Esophagus (tissue), 2 donors: ENCODE measurements around the gene EZH1. TPM values are rescaled to one million over a fixed set of nuclear protein-coding genes. Genes with fewer than 3 reads are reported as not detected.
"Not testable (repeated sequence)": the region's sequence is repeated elsewhere in the genome, so short reads cannot be mapped to it uniquely, and the experiment has no call there.

Source experiments
- H3K27ac ChIP-seq, 2 donors: one replicate each; pipeline ENCODE4 v1.5.1; 2013; ENCODE audit warnings: low read depth in 2 of 2, mild to moderate bottlenecking in 2 of 2, inconsistent platforms in 1 of 2, low read length in 1 of 2, moderate library complexity in 1 of 2
- H3K27me3 ChIP-seq, 2 donors: one replicate each; pipeline ENCODE4 v1.6.1; 2013; ENCODE audit warnings: low read length in 2 of 2, control low read depth in 1 of 2, mild to moderate bottlenecking in 1 of 2; ENCODE audit not compliant: insufficient read depth in 2 of 2, control insufficient read depth in 1 of 2
- H3K36me3 ChIP-seq, 2 donors: one replicate each; pipeline ENCODE4 v1.6.1; 2013; ENCODE audit warnings: low read length in 1 of 2; ENCODE audit not compliant: control insufficient read depth in 2 of 2, insufficient read depth in 2 of 2
- H3K4me1 ChIP-seq, 2 donors: one replicate each; pipeline ENCODE4 v1.6.1; 2013; ENCODE audit warnings: low read length in 1 of 2; ENCODE audit not compliant: control insufficient read depth in 2 of 2, insufficient read depth in 2 of 2
- H3K4me3 ChIP-seq, 2 donors: one replicate each; pipeline ENCODE4 v1.5.1; 2013; ENCODE audit warnings: low read length in 2 of 2, mild to moderate bottlenecking in 2 of 2, low read depth in 1 of 2, moderate library complexity in 1 of 2
- H3K9me3 ChIP-seq, 2 donors: one replicate each; pipeline ENCODE4 v1.6.1; 2013; ENCODE audit warnings: mild to moderate bottlenecking in 2 of 2, low read depth in 1 of 2, low read length in 1 of 2, moderate library complexity in 1 of 2; ENCODE audit not compliant: control insufficient read depth in 2 of 2, insufficient read depth in 1 of 2
- WGBS, 2 donors: extraction: QIAGEN DNeasy Blood & Tissue Kit; methylation state at CpG; one replicate each; pipeline ENCODE4 v1.1.7; 2013; 5-methylcytosine and 5-hydroxymethylcytosine counted together
- polyA plus RNA-seq, 2 donors: library from polyadenylated mRNA; stranded (reverse); fragments of 200-250 nt; gene quantifications; one replicate each; pipeline ENCODE4 v1.2.3, GENCODE V29; 2013
- donor health status: healthy with polysubstance abuse.
- donor health status: Bipolar disorder and iron deficiency.

Gene EZH1
- polyA plus RNA-seq, 2 donors = 15.6 to 19.8 TPM

GRCh38 chr17:42754782-42755181 lies 9.9 kb upstream of the EZH1 start:
- H3K27me3 ChIP-seq = no peaks in the 10 kb centered on the region
- H3K27ac ChIP-seq = no peak overlapping the region
- no peaks in the 10 kb centered on the region for H3K36me3 ChIP-seq
- no peaks in the 10 kb centered on the region for H3K9me3 ChIP-seq
- WGBS, 2 donors = 60 to 69% methylated on average over 3 of the region's 3 CpGs
- H3K4me1 ChIP-seq = no peaks in the 10 kb centered on the region
- H3K4me3 ChIP-seq = no peak overlapping the region

- Histone ChIP-seq H3K27ac (no peak overlapping the region), H3K4me3 (no peak overlapping the region), H3K4me1 (no peaks in the 10 kb centered on the region), H3K36me3 (no peaks in the 10 kb centered on the region), H3K27me3 (no peaks in the 10 kb centered on the region), H3K9me3 (no peaks in the 10 kb centered on the region)
- WGBS, 2 donors = 68 to 83% methylated on average over 7 of the region's 7 CpGs
Measured at GRCh38 chr17:42751628-42752027, 6.8 kb upstream of the EZH1 start.

GRCh38 chr17:42750739-42751344 lies 6.0 kb upstream of the EZH1 start:
- Histone ChIP-seq H3K27me3 (no peaks in the 10 kb centered on the region), H3K4me3 (no peak overlapping the region), H3K4me1 (no peaks in the 10 kb centered on the region), H3K27ac (no peak overlapping the region), H3K36me3 (no peaks in the 10 kb centered on the region), H3K9me3 (no peaks in the 10 kb centered on the region)
- WGBS, 2 donors = 35 to 36% methylated on average over 3 of the region's 3 CpGs

GRCh38 chr17:42748908-42749798 lies 4.3 kb upstream of the EZH1 start:
- 66 to 72% methylated on average over 11 of the region's 11 CpGs for WGBS, 2 donors

GRCh38 chr17:42748202-42748907 lies 3.5 kb upstream of the EZH1 start:
- no peak overlapping the region for H3K4me3 ChIP-seq
- H3K27ac ChIP-seq = peak overlapping the region in 1 of 2 donors; percentile 5
- no peaks in the 10 kb centered on the region for H3K4me1 ChIP-seq
- 67 to 69% methylated on average over 7 of the region's 7 CpGs for WGBS, 2 donors
- H3K27me3 ChIP-seq = no peaks in the 10 kb centered on the region
- H3K36me3 ChIP-seq = no peaks in the 10 kb centered on the region
- H3K9me3 ChIP-seq = no peaks in the 10 kb centered on the region

More at GRCh38 chr17:42748908-42749798, 4.3 kb upstream of the EZH1 start:
- peak overlapping the region in 1 of 2 donors; percentile 23 for H3K27ac ChIP-seq
- no peaks in the 10 kb centered on the region for H3K9me3 ChIP-seq
- H3K4me1 ChIP-seq = no peaks in the 10 kb centered on the region
- no peak overlapping the region for H3K4me3 ChIP-seq
- no peaks in the 10 kb centered on the region for H3K27me3 ChIP-seq
- no peaks in the 10 kb centered on the region for H3K36me3 ChIP-seq

GRCh38 chr17:42744283-42744805 lies 496 bp downstream of the EZH1 start:
- no peaks in the 10 kb centered on the region for H3K9me3 ChIP-seq
- WGBS, 2 donors = 1% methylated on average over 32 of the region's 32 CpGs
- H3K4me1 ChIP-seq = no peaks in the 10 kb centered on the region
- H3K4me3 ChIP-seq = peak overlapping the region; percentile 76
- no peaks in the 10 kb centered on the region for H3K36me3 ChIP-seq
- H3K27ac ChIP-seq = peak overlapping the region; percentile 73 to 97
- no peaks in the 10 kb centered on the region for H3K27me3 ChIP-seq

GRCh38 chr17:42743595-42744282 lies 1.1 kb downstream of the EZH1 start:
- Histone ChIP-seq H3K36me3 (no peaks in the 10 kb centered on the region), H3K4me3 (peak overlapping the region; percentile 76), H3K4me1 (no peaks in the 10 kb centered on the region), H3K27ac (peak overlapping the region; percentile 73 to 97), H3K9me3 (no peaks in the 10 kb centered on the region), H3K27me3 (no peaks in the 10 kb centered on the region)
- WGBS, 2 donors = 48 to 51% methylated on average over 10 of the region's 10 CpGs

- not testable (repeated sequence) for H3K27me3 ChIP-seq, H3K9me3 ChIP-seq, H3K36me3 ChIP-seq, H3K27ac ChIP-seq, H3K4me3 ChIP-seq, H3K4me1 ChIP-seq
- WGBS, 2 donors = 92 to 94% methylated on average over 11 of the region's 11 CpGs
Measured at GRCh38 chr17:42742916-42743315, 1.9 kb downstream of the EZH1 start.

GRCh38 chr17:42740699-42741098 lies 4.1 kb downstream of the EZH1 start:
- Histone ChIP-seq H3K36me3 (peaks cover 0 to 2% of the 10 kb centered on the region in 2 donors), H3K4me1 (no peaks in the 10 kb centered on the region), H3K27me3 (no peaks in the 10 kb centered on the region), H3K9me3 (no peaks in the 10 kb centered on the region), H3K27ac (no peak overlapping the region), H3K4me3 (no peak overlapping the region)
- WGBS, 2 donors = 78 to 84% methylated on average over 1 of the region's 1 CpG
